Renal cortical epithelial cell (primary cell): ENCODE data around the gene DET1. TPM values are rescaled to one million over a fixed set of nuclear protein-coding genes. Genes with fewer than 3 reads are reported as not detected.

Source experiments
- DNase-seq: peaks from one replicate; pipeline ENCODE4 v3.0.0-alpha.2; 2011; ENCODE audit warnings: low read depth
- total RNA-seq: library from RNA; depleted of rRNA; stranded (reverse); fragments of >200 nt; gene quantifications from 2 replicates; pipeline ENCODE4 v1.2.3, GENCODE V29; 2014

DET1 gene
- total RNA-seq, 1 donor from 2014 or later = 6.1 TPM

DNA sequence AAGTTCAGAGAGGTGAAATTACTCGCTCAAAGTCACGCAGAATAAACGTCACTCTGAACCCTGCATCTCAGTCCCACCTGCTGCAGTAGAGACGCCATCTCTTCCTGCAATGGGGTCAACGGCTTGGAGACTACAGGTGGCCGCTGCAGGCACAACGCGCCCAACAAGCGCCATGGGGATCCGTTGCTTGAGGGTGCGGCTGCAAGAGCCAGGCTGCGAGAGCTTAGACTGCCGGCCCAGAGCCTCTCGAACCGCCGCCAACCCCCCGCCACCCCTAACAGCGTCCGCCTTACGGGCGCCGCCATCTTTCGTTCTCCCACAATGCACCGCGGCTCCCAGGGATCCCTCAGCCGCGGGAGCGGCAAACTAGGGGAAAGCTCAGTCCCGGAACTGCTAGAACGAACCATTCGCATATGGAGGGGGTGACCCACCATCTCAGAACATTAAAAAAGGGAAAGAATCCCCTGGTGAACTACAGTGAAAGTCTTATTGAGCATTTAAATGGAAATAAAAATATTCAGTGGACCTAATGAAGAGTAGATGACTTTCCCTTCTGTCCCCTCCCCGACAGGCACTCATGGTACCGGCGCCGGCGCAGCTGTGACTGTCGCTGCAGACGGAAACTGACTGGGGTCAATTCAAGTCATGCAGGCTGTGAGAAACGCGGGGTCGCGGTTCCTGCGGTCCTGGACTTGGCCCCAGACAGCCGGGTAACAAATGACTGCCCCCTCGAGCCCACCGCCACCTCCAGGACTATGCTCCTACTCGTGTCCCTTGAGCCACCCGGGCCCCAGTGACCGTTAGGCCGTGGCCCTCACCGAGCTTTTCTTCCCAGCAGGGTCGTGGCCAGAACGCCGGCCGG, 79.2 kb downstream of the DET1 start, which contains the start of the genes MRPL46 and MRPS11:
Gene MRPL46, minus strand, starts transcription at position 316 of the 862 bp plus-strand sequence. Its CDS starts 11 bp downstream, at position 305.
Gene MRPS11, plus strand, starts transcription at position 636 of the 862 bp plus-strand sequence. Its CDS starts 10 bp downstream, at position 646.
- peak; percentile 74 for DNase-seq

DNA sequence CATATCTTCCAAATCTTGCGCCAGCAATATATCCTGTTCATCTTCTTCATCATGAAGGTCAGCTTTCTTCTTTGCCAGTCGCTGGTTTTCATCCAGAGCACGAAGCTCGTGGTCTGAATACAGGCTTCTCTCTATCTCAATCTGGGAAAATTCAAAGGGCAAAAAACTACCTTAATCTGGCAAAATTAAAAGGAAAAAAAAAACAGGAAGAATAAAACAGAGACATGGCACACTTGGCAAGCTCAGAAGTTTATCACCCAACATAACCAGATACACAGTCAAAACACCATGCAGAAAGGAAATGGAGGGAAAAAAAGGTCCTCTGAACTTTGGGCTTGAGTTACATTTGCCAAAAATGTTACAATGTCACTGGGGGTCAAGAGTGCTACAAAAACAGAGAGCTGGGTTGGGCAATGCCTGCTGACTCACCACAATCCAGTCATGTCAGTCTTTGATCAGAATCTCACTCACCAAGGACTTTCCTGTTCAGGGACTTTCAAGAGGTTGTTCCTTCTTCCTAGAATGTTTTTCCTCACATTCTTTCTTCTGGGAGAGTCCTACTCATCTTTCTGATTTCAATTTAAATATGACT, 80.8 kb downstream of the DET1 start:
- peak; percentile 90 for DNase-seq

DNA sequence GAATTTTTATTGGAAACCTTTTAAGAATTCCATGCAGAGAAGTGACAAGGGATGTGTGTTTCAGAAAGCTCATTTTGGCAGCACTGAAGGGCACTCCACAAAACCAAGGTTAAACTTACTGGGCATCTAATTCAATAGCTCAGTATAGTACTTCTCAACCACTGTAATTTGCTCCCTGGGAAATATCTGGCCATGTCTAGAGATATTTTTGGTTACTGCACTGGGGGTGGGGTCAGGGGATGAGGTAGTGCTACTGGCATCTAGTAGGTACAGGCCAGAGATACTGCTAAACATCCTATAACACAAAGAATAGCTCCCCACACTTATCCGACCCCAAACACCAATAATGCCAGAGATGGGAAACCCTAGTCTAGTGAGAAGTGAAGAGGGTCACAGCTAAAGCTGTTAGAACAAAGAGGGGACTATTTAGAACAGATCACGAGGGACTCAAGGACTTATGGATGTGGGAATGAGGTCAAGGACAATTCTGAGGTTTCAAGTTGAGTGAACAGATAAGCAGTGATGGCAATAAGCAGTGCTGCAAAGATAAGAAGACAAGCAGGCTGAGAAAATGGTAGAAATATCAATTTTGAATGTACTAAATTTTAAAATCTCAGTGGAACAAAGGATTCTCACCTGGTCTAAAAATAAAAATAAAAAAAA, 82.5 kb downstream of the DET1 start:
- no peak for DNase-seq

Other genes with a start within 250 kb of the DET1 start
- gene MRPL46, start 79.3 kb downstream of the DET1 start, total RNA-seq = 17.9 and 19.4 TPM in 2 replicates
- gene MRPS11, start 79.0 kb downstream of the DET1 start, total RNA-seq = 28.1 and 35.4 TPM in 2 replicates
- 58.3 and 85.3 TPM in 2 replicates for gene AEN, start 74.7 kb upstream of the DET1 start, total RNA-seq
- gene ISG20, start 92.3 kb upstream of the DET1 start, total RNA-seq = 2.1 and 9.4 TPM in 2 replicates